SK-N-SH (cell line): ENCODE data around the gene ANKS1B. TPM values are rescaled to one million over a fixed set of nuclear protein-coding genes. Genes with fewer than 3 reads are reported as not detected.

Experiments used
- CTCF ChIA-PET: fragments of 300-600, 350-600 bp; formaldehyde crosslinking; extraction: SDS; loops from one replicate; lab custom pipeline; 2021; lab: Yijun Ruan, JAX
- POLR2A ChIA-PET: fragments of 350-600 bp; sonication (Branson Sonifier 250); formaldehyde crosslinking; extraction: SDS; loops from one replicate; lab custom pipeline; 2020; ENCODE audit warnings: antibody characterized with exemption, inconsistent platforms; lab: Yijun Ruan, JAX
- DNase-seq: peaks from one replicate; pipeline ENCODE4 v3.0.0; 2012
- H2AFZ ChIP-seq: fragments of 200-600 bp; sonication (generic); 2 replicates; pipeline ENCODE4 v1.8.1; 2016; ENCODE audit warnings: antibody characterized with exemption, mild to moderate bottlenecking, low read depth
- H3F3A ChIP-seq: fragments of 200-600 bp; sonication (generic); replicated peaks from 2 replicates; pipeline ENCODE3; 2016; ENCODE audit warnings: antibody characterized with exemption, mild to moderate bottlenecking; ENCODE audit not compliant: insufficient read depth
- H3K27ac ChIP-seq, 2 experiments: fragments of 200-500 bp in 1 of 2; fragments of 200-600 bp in 1 of 2; sonication (Bioruptor generic) in 1 of 2; sonication (generic), shearing (Covaris generic) in 1 of 2; 2 replicates each; pipeline versions ENCODE4 v1.5.1 to v1.6.1; 2014 to 2016; ENCODE audit warnings: low read depth in 2 of 2, inconsistent platforms in 1 of 2, low read length in 1 of 2, mild to moderate bottlenecking in 1 of 2, mixed read lengths in 1 of 2
- H3K27me3 ChIP-seq: fragments of 200-600 bp; sonication (generic), shearing (Covaris generic); 2 replicates; pipeline ENCODE4 v1.6.1; 2016; ENCODE audit warnings: mixed run types; ENCODE audit not compliant: insufficient read depth
- H3K36me3 ChIP-seq, 2 experiments: fragments of 200-500 bp in 1 of 2; fragments of 200-600 bp in 1 of 2; sonication (Bioruptor generic) in 1 of 2; sonication (generic) in 1 of 2; replicated peaks in 1 of 2; 2 replicates each; pipeline versions ENCODE3 to v1.5.1; 2014 to 2016; ENCODE audit warnings: low read length in 1 of 2, mild to moderate bottlenecking in 1 of 2; ENCODE audit not compliant: insufficient read depth in 2 of 2, control insufficient read depth in 1 of 2
- H3K4me1 ChIP-seq, 2 experiments: fragments of 200-500 bp in 1 of 2; fragments of 200-600 bp in 1 of 2; sonication (Bioruptor generic) in 1 of 2; sonication (generic), shearing (Covaris generic) in 1 of 2; 2 replicates each; pipeline versions ENCODE4 v1.5.1 to v1.6.1; 2014 to 2016; ENCODE audit warnings: low read depth in 1 of 2, low read length in 1 of 2, mixed run types in 1 of 2; ENCODE audit not compliant: insufficient read depth in 2 of 2, control insufficient read depth in 1 of 2
- H3K4me2 ChIP-seq: fragments of 200-600 bp; sonication (generic), shearing (Covaris generic); 2 replicates; pipeline ENCODE4 v1.6.1; 2017; ENCODE audit warnings: mixed run types
- H3K4me3 ChIP-seq, 2 experiments: fragments of 200-500 bp in 1 of 2; fragments of 200-600 bp in 1 of 2; sonication (Bioruptor generic) in 1 of 2; sonication (generic), shearing (Covaris generic) in 1 of 2; 2 replicates each; pipeline versions ENCODE4 v1.5.1 to v1.8.1; 2014 to 2016; ENCODE audit warnings: low read depth in 2 of 2, inconsistent platforms in 1 of 2, low read length in 1 of 2, mild to moderate bottlenecking in 1 of 2, mixed read lengths in 1 of 2, moderate library complexity in 1 of 2
- H3K79me2 ChIP-seq: fragments of 200-600 bp; sonication (generic); 2 replicates; pipeline ENCODE4 v1.8.1; 2017; ENCODE audit warnings: mild to moderate bottlenecking; ENCODE audit not compliant: insufficient read depth
- H3K9ac ChIP-seq: fragments of 200-600 bp; sonication (generic); 2 replicates; pipeline ENCODE4 v1.6.1; 2017; ENCODE audit warnings: mixed run types
- H3K9me2 ChIP-seq: fragments of 200-600 bp; sonication (generic); 2 replicates; pipeline ENCODE4 v1.6.1; 2017; ENCODE audit warnings: mixed run types
- H3K9me3 ChIP-seq: fragments of 200-600 bp; sonication (generic); 2 replicates; pipeline ENCODE4 v1.6.1; 2017; ENCODE audit warnings: mixed run types, mild to moderate bottlenecking, moderate library complexity
- H4K20me1 ChIP-seq: fragments of 200-600 bp; sonication (generic); 2 replicates; pipeline ENCODE4 v1.6.1; 2017; ENCODE audit warnings: mild to moderate bottlenecking, mixed run types; ENCODE audit not compliant: insufficient read depth
- CHD2 ChIP-seq: fragments of 150-350 bp; IDR thresholded peaks from 2 replicates; pipeline ENCODE4 v1.6.1; 2018; ENCODE audit warnings: low read length; ENCODE audit not compliant: partially characterized antibody
- ELF1 ChIP-seq: IDR thresholded peaks from 2 replicates; pipeline ENCODE4 v1.4.0; 2012
- EZH2phosphoT487 ChIP-seq: fragments of 200-600 bp; sonication (generic); IDR thresholded peaks from 2 replicates; pipeline ENCODE4 v1.6.1; 2017; ENCODE audit warnings: low read depth, mixed run types, mild to moderate bottlenecking, antibody characterized with exemption, moderate library complexity, borderline replicate concordance
- FOSL2 ChIP-seq: IDR thresholded peaks from 2 replicates; pipeline ENCODE4 v1.4.0; 2012; ENCODE audit warnings: low read depth, mild to moderate bottlenecking, moderate library complexity, borderline replicate concordance
- FOXJ3 ChIP-seq: sonication (generic); formaldehyde crosslinking; IDR thresholded peaks from 2 replicates; pipeline ENCODE4 v1.5.1; 2020; ENCODE audit warnings: mild to moderate bottlenecking, missing genetic modification reagents
- POLR2AphosphoS5 ChIP-seq: IDR thresholded peaks from 2 replicates; pipeline ENCODE4 v1.6.1; 2012; ENCODE audit warnings: low read depth, low read length
- RAD21 ChIP-seq: IDR thresholded peaks from 2 replicates; pipeline ENCODE4 v1.6.1; 2012; ENCODE audit warnings: mild to moderate bottlenecking, low read length
- RCOR1 ChIP-seq: fragments of 150-350 bp; IDR thresholded peaks from 2 replicates; pipeline ENCODE4 v1.6.1; 2017; ENCODE audit warnings: antibody characterized with exemption, low read length
- RFX5 ChIP-seq: IDR thresholded peaks from 2 replicates; pipeline ENCODE4 v1.6.1; 2012; ENCODE audit warnings: mild to moderate bottlenecking, improper control_type of control experiment, low read length
- SIN3A ChIP-seq: IDR thresholded peaks from 2 replicates; pipeline ENCODE4 v1.6.1; 2012; ENCODE audit warnings: low read depth, mild to moderate bottlenecking, low read length, moderate library complexity, borderline replicate concordance
- SMC3 ChIP-seq: IDR thresholded peaks from 2 replicates; pipeline ENCODE4 v1.6.1; 2012; ENCODE audit warnings: low read depth, low read length, improper control_type of control experiment
- WGBS: methylation state at CpG from one replicate; pipeline ENCODE4 v1.1.6; 2017; ENCODE audit warnings: low lambda C conversion rate; 5-methylcytosine and 5-hydroxymethylcytosine counted together
- polyA plus RNA-seq, 3 experiments: library from polyadenylated mRNA; depleted of rRNA; stranded (reverse); fragments of >200 nt; gene quantifications; 2 replicates each; pipeline ENCODE4 v1.2.3, GENCODE V29; 2012
- TF ChIP-seq, protein P1 (sequence below): fragments of 150-350 bp; IDR thresholded peaks from 2 replicates; pipeline ENCODE4 v1.6.1; 2017; ENCODE audit warnings: antibody characterized with exemption, low read length, low read depth, borderline replicate concordance
- TF ChIP-seq, protein P2 (sequence below): fragments of 150-350 bp; IDR thresholded peaks from 2 replicates; pipeline ENCODE4 v1.6.1; 2016; ENCODE audit warnings: mild to moderate bottlenecking, low read depth, low read length
- TF ChIP-seq, protein P3 (sequence below): IDR thresholded peaks from 2 replicates; pipeline ENCODE4 v1.4.0; 2012; ENCODE audit warnings: low read depth, borderline replicate concordance
- TF ChIP-seq, protein P4 (sequence below): IDR thresholded peaks from 2 replicates; pipeline ENCODE4 v1.6.1; 2012; ENCODE audit warnings: mild to moderate bottlenecking, low read depth, low read length, moderate library complexity
- TF ChIP-seq, protein P5 (sequence below): fragments of 200-600 bp; sonication (generic); IDR thresholded peaks from 2 replicates; pipeline ENCODE4 v1.6.1; 2017; ENCODE audit warnings: antibody characterized with exemption, mild to moderate bottlenecking, moderate library complexity

ANKS1B gene
- polyA plus RNA-seq, 1 of the 3 experiments (the other 2 are of a cell fraction): 1.8 TPM

DNA sequence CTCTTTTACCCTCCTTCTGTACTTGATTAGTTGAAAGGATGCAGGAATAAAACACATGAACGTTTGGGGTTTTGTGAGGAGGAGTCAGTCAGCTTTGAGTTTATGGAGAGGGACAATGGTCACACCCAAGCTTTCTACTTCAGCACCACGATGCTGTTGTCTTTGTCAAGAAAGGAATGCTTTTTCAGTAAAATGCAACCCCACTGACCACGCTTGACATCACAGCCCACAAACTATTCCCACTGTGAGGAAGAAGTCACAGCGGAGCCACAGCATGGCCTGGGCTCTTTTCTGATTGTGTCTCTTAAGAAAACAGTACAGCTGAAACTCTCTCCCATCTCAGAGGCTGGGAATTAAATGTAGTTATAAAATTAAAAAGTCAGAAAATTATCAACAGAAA is 1204.5 kb downstream of the ANKS1B start:
- no peak for DNase-seq
- H3K9me2 ChIP-seq: no peaks in the 10 kb centered on the region
- H3F3A ChIP-seq: no peaks in the 10 kb centered on the region
- H3K4me3 ChIP-seq: no peak overlapping the region
- no peaks in the 10 kb centered on the region for H3K9me3 ChIP-seq
- TF ChIP-seq RAD21 (no peak), SMC3 (no peak), FOSL2 (no peak), SIN3A (no peak), CHD2 (no peak), ELF1 (no peak), RFX5 (no peak), POLR2AphosphoS5 (no peak), EZH2phosphoT487 (no peak), RCOR1 (no peak), FOXJ3 (CRISPR knock-in tag) (no peak)
- TF ChIP-seq, protein P1, sequence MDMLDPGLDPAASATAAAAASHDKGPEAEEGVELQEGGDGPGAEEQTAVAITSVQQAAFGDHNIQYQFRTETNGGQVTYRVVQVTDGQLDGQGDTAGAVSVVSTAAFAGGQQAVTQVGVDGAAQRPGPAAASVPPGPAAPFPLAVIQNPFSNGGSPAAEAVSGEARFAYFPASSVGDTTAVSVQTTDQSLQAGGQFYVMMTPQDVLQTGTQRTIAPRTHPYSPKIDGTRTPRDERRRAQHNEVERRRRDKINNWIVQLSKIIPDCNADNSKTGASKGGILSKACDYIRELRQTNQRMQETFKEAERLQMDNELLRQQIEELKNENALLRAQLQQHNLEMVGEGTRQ: no peak
- TF ChIP-seq, protein P2, sequence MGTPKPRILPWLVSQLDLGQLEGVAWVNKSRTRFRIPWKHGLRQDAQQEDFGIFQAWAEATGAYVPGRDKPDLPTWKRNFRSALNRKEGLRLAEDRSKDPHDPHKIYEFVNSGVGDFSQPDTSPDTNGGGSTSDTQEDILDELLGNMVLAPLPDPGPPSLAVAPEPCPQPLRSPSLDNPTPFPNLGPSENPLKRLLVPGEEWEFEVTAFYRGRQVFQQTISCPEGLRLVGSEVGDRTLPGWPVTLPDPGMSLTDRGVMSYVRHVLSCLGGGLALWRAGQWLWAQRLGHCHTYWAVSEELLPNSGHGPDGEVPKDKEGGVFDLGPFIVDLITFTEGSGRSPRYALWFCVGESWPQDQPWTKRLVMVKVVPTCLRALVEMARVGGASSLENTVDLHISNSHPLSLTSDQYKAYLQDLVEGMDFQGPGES: no peak
- TF ChIP-seq, protein P3, sequence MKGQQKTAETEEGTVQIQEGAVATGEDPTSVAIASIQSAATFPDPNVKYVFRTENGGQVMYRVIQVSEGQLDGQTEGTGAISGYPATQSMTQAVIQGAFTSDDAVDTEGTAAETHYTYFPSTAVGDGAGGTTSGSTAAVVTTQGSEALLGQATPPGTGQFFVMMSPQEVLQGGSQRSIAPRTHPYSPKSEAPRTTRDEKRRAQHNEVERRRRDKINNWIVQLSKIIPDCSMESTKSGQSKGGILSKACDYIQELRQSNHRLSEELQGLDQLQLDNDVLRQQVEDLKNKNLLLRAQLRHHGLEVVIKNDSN: no peak
- TF ChIP-seq, protein P4, sequence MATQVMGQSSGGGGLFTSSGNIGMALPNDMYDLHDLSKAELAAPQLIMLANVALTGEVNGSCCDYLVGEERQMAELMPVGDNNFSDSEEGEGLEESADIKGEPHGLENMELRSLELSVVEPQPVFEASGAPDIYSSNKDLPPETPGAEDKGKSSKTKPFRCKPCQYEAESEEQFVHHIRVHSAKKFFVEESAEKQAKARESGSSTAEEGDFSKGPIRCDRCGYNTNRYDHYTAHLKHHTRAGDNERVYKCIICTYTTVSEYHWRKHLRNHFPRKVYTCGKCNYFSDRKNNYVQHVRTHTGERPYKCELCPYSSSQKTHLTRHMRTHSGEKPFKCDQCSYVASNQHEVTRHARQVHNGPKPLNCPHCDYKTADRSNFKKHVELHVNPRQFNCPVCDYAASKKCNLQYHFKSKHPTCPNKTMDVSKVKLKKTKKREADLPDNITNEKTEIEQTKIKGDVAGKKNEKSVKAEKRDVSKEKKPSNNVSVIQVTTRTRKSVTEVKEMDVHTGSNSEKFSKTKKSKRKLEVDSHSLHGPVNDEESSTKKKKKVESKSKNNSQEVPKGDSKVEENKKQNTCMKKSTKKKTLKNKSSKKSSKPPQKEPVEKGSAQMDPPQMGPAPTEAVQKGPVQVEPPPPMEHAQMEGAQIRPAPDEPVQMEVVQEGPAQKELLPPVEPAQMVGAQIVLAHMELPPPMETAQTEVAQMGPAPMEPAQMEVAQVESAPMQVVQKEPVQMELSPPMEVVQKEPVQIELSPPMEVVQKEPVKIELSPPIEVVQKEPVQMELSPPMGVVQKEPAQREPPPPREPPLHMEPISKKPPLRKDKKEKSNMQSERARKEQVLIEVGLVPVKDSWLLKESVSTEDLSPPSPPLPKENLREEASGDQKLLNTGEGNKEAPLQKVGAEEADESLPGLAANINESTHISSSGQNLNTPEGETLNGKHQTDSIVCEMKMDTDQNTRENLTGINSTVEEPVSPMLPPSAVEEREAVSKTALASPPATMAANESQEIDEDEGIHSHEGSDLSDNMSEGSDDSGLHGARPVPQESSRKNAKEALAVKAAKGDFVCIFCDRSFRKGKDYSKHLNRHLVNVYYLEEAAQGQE: no peak
- TF ChIP-seq, protein P5, sequence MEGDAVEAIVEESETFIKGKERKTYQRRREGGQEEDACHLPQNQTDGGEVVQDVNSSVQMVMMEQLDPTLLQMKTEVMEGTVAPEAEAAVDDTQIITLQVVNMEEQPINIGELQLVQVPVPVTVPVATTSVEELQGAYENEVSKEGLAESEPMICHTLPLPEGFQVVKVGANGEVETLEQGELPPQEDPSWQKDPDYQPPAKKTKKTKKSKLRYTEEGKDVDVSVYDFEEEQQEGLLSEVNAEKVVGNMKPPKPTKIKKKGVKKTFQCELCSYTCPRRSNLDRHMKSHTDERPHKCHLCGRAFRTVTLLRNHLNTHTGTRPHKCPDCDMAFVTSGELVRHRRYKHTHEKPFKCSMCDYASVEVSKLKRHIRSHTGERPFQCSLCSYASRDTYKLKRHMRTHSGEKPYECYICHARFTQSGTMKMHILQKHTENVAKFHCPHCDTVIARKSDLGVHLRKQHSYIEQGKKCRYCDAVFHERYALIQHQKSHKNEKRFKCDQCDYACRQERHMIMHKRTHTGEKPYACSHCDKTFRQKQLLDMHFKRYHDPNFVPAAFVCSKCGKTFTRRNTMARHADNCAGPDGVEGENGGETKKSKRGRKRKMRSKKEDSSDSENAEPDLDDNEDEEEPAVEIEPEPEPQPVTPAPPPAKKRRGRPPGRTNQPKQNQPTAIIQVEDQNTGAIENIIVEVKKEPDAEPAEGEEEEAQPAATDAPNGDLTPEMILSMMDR: no peak
- H3K4me2 ChIP-seq: no peak overlapping the region
- no peak overlapping the region for H3K9ac ChIP-seq
- CTCF ChIA-PET: no interaction called here
- H4K20me1 ChIP-seq: no peaks in the 10 kb centered on the region
- H3K36me3 ChIP-seq: no peaks in the 10 kb centered on the region
- H3K79me2 ChIP-seq: no peaks in the 10 kb centered on the region
- no peak overlapping the region for H3K27ac ChIP-seq
- POLR2A ChIA-PET: no interaction called here
- H3K27me3 ChIP-seq: 0 out of 2 replicates have a peak, but pooled peaks cover 7% of the 10 kb centered on the region
- H2AFZ ChIP-seq: no peak overlapping the region
- H3K4me1 ChIP-seq: no peaks in the 10 kb centered on the region
- WGBS: 46% methylated on average over 4 of the region's 4 CpGs
